Fibroblast of skin of back (primary cell): ENCODE measurements around the gene SLC12A9. TPM values are rescaled to one million over a fixed set of nuclear protein-coding genes. Genes with fewer than 3 reads are reported as not detected.
"Not testable (repeated sequence)": the region's sequence is repeated elsewhere in the genome, so short reads cannot be mapped to it uniquely, and the experiment has no call there.

Experiments used
- DNase-seq: peaks from one replicate; pipeline ENCODE4 v3.0.0-alpha.2; 2013
- polyA plus RNA-seq, 2 experiments: library from polyadenylated mRNA; unstranded; fragments of 120-200 nt; gene quantifications; one replicate each; pipeline ENCODE4 v1.2.1, GENCODE V29; 2013; ENCODE audit not compliant: insufficient read length in 2 of 2

SLC12A9 gene, protein sequence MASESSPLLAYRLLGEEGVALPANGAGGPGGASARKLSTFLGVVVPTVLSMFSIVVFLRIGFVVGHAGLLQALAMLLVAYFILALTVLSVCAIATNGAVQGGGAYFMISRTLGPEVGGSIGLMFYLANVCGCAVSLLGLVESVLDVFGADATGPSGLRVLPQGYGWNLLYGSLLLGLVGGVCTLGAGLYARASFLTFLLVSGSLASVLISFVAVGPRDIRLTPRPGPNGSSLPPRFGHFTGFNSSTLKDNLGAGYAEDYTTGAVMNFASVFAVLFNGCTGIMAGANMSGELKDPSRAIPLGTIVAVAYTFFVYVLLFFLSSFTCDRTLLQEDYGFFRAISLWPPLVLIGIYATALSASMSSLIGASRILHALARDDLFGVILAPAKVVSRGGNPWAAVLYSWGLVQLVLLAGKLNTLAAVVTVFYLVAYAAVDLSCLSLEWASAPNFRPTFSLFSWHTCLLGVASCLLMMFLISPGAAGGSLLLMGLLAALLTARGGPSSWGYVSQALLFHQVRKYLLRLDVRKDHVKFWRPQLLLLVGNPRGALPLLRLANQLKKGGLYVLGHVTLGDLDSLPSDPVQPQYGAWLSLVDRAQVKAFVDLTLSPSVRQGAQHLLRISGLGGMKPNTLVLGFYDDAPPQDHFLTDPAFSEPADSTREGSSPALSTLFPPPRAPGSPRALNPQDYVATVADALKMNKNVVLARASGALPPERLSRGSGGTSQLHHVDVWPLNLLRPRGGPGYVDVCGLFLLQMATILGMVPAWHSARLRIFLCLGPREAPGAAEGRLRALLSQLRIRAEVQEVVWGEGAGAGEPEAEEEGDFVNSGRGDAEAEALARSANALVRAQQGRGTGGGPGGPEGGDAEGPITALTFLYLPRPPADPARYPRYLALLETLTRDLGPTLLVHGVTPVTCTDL
- polyA plus RNA-seq (2013, experiment 1 of 2; ENCODE audit: insufficient read length) = 21.8 TPM
- 20.0 TPM for polyA plus RNA-seq (2013, experiment 2 of 2; ENCODE audit: insufficient read length)

DNA sequence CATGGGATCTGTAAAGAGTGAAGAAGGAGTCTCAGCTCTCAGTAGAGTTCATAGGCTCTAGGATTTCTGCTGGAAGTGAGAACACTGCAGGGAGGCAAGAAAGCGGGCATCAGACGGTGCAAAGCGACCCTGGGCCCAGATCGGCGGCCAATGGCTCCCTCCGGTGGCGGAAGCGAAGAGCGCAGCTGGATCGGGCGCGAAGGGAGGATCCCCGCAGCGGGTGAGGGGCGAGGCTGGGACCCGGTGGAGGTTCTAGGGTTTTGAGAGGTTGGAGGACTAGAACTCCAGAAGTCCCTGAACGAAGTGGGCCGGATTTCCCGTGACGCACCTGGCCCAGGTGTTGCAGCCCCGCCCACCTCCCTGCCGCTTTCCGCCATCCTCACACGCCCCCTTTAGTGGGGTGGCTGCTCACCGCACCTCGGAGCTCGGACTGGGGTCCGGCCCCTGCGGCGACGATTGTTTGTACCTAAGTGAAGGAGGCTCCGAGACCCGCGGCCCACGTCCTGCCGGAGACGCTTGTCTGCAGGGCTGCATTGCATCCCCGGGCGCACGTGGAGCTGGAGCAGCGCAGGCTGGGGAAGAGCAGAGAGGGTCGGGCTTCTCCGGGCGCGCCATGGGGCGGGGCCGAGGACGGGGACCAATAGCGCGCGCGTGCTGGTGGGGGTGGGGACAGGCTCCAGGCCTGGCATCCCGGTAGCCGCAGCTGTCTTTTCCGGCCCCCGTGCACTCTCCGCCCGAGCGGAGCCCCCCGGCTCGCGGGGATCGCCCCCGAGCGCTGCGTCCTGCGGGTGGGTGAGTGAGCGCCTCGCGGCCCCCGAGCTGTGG is at the start of gene SLC12A9:
TSS of gene SLC12A9 (plus strand) at position 666 of the 825 bp plus-strand sequence. CDS start 1,485 bp downstream, outside the sequence.
- DNase-seq = peak; percentile 92

DNA sequence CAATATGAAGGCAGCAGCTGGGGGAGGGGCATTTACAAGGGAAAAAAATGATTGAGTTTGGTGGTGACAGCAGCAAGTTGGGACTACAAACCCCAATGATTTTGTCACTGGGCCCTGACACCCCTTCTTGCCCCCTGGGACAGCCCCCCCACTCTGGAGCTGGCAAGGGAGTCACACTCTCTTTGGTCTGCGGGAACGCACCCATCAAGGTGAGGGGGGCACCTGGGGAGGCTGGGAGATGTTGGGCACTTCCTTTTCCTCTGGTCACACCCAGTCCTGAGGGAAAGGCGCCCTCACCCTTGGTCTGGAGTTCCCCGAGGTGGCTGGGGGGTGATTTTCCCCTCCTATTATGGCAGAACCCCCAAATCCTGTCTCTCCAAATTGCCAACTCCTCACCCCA is 49.6 kb upstream of the SLC12A9 start:
- DNase-seq = no peak

DNA sequence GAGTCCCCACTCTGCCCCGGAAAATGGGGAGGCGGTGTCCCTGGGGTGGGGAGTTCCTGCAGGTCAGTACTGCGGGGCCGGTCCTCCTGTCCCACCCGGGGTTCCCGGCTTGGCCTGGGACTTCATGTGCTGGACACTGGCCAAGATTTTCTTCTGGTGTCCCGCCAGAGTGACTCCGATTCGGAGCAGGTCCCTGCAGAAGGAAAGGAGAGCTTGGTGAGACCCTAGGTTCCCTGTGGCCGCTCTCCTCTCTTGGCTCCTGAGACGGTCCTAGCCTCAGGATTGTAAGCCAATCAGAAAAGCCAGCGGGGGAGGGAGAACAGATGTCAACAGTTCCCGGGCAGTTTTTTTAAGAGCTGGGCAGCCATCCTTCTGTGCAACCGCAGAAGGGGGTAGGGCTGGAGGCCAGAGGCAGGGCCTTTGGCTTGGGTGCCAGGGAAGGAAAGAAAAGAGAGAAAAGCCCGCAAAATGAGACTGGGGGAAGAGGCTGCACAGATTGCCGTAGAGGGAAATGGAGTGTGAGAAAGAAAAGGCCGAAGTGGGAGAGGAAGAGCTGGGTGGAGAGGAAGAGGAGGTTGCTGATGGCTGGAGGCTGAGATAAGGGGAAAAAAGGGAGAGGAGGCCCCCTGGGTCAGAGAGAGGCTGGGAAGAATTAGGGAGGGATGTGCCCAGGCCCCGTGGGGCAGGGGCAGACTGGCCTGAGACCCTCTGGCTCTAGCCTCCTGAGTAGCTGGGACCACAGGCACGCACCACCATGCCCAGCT is 48.9 kb upstream of the SLC12A9 start:
- peak; percentile 88 for DNase-seq

DNA sequence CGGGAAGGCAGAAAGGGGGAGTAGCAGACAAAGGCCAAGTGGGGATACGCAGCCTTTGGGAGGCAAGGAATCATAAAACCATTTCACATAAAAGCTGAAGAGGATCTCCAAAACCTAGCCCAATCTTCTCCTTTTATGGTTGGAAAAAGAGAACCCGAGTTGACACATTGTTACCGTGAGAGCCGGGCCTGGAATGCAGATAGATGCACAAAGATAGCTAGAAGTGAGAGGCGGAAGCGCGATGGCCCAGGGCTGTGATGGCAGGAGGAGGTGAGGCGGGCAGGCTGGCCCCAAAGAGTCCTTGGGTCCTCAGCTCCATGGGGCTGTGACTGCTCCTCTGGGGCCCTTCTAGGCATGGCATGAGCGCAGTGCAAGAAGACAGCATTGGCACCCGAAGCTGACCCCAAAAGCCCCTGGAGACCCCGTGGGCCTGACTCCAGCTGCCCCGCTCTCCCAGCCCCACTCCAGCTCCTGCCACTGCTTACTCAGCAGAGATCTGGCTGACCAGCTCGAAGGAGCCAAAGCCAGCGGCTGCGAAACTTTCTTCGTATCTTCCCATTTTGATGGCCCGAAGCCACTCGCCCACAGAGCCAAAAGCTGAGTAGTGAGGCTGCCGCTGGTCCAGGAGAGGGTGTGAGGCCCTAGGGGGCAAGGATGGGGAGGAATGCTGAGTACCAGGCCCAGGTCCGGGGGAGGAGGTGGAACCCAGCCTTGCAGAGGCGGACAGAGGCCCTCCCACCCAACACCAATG is 47.7 kb upstream of the SLC12A9 start:
- DNase-seq = no peak

DNA sequence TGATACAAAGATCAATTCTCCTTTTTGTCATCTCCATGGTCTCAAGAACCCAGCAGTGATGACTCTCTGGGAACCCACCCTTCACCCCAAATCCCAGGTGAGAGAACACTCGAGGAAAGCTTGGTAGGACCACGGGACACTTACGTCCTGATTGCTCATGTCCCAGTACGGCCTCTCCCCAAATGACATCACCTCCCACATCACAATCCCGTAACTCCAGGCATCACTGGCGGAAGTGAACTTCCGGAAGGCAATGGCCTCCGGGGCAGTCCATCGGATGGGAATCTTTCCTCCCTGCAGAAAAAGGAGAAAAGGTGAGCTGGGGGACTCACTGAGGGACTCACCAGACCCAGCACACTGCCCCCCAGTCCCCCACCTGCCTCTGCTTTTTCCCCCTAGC is 46.2 kb upstream of the SLC12A9 start:
- no peak for DNase-seq

DNA sequence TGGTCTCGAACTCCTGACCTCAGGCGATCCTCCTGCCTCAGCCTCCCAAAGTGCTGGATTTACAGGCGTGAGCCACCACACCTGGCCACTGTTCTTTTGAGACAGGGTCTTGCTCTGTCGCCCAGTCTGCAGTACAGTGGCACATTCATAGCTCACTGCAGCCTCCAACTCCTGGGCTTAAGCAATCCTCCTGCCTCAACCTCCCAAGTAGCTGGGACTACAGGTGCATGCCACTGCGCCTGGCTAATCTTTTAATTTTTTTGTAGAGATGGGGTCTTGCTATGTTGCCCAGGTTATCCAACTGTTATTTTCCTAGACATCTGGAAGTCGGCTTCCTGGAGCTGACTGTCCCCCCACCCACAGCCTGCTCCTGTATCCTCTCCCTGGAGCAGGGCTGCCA is 45.6 kb upstream of the SLC12A9 start:
- DNase-seq = not testable (repeated sequence)

DNA sequence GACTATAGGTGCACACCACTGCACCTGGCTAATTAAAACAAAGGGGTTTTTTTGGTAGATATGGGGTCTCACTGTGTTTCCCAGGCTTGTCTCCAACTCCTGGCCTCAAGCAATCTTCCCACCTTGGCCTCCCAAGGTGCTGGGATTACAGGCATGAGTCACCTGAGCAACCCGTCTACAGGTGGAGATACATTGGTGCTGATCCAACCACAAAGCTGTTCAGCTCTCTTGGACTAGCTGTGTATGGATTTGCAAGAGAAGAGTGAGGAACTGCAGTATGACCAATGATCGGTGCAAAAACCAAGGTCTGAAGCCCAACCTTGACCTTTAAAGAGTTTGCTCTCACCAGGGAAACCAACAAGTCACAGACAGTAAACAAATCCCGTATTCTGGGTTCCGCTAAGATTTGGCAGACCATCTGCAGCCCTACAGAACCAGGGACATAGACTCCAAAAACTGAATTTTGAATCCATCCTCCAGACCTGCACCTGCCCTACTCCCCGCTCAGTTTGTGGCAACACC is 44.1 kb upstream of the SLC12A9 start:
- no peak for DNase-seq

DNA sequence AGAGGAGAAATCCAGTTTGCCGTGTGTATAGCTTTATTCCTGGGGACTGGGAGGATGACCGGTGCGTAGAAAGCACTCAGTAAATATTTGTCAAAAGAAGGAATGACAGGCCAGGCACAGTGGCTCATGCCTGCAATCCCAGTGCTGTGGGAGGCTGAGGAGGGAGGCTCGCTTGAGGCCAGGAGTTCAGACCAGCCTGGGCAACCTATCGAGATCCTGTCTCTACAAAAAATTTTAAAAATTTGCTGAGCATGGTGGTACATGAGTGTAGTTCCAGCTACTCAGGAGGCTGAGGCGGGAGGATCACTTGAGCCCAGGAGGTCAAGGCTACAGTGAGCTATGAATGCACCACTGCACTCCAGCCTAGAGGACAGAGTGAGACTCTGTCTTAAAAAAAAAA is 41.0 kb upstream of the SLC12A9 start:
- no peak for DNase-seq

DNA sequence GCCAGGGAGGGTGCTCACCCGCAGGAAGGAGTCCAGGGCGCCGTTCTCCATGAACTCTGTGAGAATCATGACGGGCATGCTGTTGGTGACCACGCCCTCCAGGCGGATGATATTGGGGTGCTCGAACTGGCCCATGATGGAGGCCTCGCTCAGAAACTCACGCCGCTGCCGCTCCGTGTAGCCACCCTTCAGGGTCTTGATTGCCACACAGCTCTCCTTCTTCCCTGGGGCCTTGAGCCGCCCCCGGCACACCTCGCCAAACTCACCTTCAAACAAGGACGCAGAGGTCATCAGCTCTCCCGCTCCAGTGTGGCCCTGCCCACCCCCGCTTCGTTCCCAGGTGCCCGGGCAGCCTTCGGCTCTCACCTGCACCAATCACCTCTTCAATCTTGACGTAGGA is 39.8 kb upstream of the SLC12A9 start:
- no peak for DNase-seq

DNA sequence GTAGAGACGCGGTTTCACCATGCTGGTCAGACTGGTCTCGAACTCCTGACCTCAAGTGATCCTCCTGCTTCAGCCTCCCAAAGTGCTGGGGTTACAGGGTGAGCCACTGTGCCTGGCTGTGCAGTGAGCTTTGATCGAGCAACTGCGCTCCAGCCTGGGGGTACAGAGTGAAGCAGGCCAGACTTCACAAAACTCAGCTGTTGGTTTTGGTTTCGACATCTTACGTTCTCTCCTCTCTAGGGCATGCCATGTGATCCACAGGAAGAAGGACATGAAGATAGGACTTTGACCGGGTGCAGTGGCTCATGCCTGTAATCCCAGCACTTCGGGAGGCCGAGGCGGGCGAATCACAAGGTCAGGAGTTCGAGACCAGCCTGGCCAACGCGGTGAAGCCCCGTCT is 36.0 kb upstream of the SLC12A9 start:
- not testable (repeated sequence) for DNase-seq

DNA sequence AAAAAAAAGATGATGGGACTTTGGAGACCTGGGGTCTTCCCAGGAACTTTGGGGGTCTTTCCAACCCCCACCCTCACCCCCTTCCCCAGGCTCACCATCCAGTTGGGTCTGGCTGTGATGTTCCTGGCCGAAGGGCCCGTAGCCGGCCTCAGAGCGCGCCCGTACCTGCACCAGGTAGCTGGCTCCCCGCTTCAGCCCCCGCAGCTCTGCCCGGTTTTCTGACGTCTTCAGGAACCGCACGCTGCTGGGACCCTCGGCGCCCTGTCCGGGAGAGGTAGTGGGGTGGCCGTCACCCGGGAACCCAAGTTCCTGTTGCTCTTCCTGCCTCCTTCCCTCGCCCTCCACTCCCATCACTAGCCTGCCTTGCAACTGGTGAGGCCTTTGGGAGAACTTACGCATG is 35.4 kb upstream of the SLC12A9 start:
- DNase-seq = no peak

DNA sequence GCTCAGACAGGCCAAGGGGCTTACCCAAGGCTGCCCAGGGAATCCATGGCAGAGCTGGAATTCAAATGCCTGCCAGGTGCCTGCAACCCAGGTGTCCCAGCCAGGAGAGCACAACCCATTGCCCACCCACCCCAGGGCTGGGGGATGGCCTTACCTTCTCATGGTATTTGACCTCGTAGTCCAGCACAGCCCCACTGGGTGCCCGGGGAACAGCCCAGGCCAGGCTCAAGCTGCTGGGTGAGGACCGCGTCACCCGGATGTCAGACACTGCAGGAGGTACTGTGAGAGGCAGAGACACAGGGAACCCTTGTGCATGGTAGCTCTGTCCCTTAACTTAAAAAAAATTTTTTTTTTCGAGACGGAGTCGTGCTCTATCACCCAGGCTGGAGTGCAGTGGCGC is 34.1 kb upstream of the SLC12A9 start:
- DNase-seq = no peak

DNA sequence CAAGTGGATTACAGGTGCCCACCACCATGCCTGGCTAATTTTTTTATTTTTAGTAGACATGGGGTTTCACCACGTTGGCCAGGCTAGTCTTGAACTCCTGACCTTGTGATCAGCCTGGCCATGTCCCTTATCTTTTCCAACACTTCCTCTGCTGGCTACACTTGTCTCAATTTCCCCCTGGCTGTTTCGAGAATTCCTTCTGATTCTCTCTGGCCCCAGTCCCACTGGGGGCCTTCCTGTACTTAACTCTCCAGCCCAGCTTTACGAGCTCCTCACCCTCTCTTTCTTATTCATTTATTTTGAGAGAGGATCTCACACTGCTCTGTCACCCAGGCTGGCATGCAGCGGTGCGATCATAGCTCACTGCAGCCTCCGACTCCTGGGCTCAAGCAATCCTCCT is 33.7 kb upstream of the SLC12A9 start:
- no peak for DNase-seq

DNA sequence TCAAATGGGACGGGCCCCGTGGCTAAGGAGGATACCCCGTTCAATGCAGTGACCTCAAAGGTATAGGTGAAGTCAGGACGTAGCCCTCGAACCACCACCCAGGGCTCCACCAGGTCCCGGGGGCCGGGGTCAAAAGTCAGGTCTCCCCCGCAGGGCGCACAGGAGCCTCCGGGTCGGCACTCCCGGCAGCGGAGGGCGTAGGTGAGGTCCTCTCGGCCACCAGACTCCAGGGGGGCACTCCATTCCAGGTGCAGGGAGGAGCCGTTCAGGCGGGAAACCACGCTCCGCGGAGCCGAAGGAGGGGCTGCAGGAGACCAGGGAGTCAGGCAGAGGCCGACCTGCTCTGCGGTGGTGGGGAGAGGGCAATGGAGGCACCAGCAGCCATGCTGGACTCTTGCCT is 32.9 kb upstream of the SLC12A9 start:
- no peak for DNase-seq

DNA sequence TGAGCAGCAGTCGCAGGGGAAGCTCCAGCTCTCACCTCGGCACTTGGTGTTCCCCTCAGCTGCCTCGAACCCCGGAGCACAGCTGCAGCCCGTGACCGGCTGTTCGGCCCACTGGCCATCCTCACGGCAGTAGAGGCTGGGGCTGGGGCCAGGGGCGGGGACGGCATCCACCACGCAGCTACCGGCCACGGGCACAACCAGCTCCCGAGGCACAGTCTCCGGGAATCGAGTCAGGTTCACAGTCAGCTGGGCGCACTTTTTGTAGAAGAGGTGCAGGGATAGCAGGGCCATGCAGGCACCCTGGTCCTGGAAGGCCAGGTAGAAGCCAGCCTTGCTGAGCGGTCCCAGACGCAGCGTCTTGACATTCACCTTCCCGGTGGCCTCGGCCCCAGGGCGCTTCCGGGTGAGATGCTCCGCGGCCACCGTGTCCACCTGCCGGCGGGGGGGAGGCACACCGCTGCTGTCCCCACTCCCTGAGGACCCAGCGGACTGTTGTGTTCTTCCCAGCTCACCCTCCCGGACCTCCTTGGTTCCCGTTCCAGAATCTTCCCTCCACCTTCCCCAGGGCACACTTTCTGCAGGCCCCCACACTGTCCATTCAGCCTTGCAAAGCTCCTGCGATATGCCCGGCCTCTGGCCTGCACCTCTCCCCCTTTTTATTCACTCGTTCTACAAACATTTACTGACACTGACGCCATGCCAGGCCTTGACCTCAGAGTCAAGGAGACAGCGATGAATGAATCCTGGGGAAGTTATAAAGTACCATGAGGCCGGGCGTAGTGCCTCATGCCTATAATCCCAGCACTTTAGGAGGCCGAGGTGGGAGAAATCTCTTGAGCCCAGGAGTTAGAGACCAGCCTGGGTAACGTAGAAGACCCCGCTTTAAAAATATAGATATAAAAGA is 30.0 kb upstream of the SLC12A9 start:
- no peak for DNase-seq

DNA sequence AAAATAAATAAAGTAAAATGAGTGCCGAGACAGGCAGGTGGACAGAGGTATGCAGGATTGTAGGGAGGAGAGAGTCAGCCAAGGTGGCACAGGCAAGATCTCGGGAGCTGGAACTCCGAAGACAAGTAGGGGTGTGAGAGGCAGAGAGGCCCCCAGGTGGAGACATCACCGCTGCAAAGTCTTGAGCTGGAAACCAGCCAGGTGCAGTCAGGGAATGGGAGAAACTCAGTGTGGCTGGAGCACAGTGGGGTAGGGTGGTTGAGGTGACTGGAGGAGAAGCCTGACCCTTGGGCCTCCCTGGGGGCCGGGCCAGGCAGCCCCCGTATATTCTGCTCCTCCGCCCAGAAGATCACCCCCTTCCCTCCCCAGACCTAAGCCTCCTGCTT is 29.4 kb upstream of the SLC12A9 start:
- DNase-seq = no peak

DNA sequence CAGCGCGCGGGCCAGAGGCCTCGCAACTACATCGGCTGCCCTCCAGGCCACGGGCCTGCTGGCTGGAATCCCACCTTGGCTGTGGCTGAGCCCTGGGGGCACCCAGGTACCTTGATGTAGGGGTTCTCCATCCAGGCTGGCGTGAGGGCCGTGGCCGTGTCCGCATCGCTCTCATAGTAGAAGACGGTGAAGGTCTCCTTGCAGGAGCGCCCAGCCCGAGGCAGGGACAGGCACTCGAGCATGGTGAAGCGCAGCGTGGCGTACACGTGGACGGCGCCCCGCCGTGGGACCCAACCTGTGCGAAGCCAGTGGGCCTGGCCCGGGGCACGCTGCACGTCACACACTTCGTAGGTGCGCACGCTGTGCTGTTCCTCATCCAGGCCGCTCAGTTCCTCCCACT is 29.0 kb upstream of the SLC12A9 start:
- DNase-seq = no peak

DNA sequence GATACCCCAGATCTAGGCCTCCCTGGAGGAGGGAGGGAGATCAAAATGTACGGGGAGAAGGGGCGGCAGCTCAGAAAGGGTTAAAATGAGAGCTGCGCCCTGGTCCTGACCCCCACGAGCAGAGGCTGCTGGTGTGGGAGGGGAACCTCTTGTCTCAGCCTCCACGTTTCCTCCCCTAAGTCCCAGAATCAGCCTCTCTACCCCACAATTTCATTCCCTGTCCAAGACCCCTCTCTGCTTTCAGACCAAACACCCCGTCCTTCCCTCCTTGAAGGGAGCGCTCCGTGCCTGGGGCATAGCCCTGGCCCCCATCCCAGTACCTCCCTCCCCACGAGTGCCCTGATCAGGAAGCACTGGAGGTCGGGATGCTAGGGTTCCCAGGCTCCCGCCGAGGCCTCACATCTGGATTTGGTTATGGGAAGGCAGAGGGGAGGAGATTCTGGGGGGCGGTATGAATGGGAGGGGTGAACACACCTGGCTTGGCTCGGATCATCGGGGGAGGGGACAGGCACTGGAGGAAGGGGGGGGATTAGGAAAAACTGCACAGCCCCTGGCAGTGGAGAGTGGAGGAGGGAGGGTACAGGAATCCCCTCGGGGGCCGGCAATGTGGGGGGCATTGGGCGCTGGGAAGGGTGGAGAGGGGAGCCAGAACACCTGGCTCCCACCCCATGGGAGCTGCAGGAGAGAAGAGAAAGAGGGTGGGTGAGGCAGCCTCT is 27.9 kb upstream of the SLC12A9 start:
- DNase-seq = no peak

DNA sequence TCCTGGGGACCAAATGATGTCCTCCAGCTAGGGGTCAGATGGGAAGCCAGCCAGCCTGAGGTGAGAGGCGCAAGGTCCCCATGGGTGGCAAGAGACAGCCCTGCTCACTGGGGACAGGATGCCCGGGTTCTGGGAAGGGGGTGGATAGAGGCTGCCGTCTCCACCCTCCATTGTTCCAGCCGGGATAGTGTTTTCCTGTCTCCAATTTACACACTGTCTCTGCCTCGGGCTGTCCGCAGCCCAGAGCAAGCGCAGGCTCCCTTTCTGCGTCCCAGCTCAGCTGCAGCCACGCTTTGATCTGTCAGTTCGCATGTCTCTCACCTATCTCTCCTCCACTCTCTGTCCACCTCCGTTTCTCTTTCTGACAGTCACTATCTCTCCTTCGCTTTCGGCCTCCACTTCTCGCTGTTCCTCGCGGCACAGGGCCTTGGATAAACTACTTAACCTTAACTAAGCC is 27.3 kb upstream of the SLC12A9 start:
- DNase-seq = no peak
